ENCODE measurements around the gene AP5S1. TPM values are rescaled to one million over a fixed set of nuclear protein-coding genes. Genes with fewer than 3 reads are reported as not detected.

The AP5S1 gene
- total and polyA plus RNA-seq, 2 of the 13 experiments (the other 11 are each of a cell fraction or from before 2014, with no cell fraction given): 7.9 to 23.2 TPM

- TF ChIP-seq SIX4 (CRISPR knock-in tag; IDR thresholded peaks at IDR 0.05): peak; percentile 45; the same call in 1 of the 2 replicates
- no peak for TF ChIP-seq WIZ (CRISPR knock-in tag; IDR thresholded peaks at IDR 0.05)
- TF ChIP-seq FUBP1 (CRISPR knock-in tag; IDR thresholded peaks at IDR 0.05; ENCODE audit: borderline replicate concordance): peak; percentile 99; the same call in 1 of the 2 replicates
- TF ChIP-seq ZGPAT (CRISPR knock-in tag; IDR thresholded peaks at IDR 0.05): peak; percentile 99
- no peak for TF ChIP-seq ZNF703 (CRISPR knock-in tag; IDR thresholded peaks at IDR 0.05; ENCODE audit: borderline replicate concordance)
- TF ChIP-seq SAFB2 (CRISPR knock-in tag; IDR thresholded peaks at IDR 0.05; ENCODE audit: borderline replicate concordance, low read depth): no peak; the same call in 1 of the 2 replicates
- peak; percentile 69 for TF ChIP-seq PPARG (CRISPR knock-in tag; conservative IDR thresholded peaks at IDR 0.05)
- no peak for TF ChIP-seq MATR3 (CRISPR knock-in tag; IDR thresholded peaks at IDR 0.05)
- no peak for TF ChIP-seq ZNF20 (CRISPR knock-in tag; IDR thresholded peaks at IDR 0.05)
- TF ChIP-seq EEA1 (CRISPR knock-in tag; IDR thresholded peaks at IDR 0.05; ENCODE audit: borderline replicate concordance): no peak
- peak; percentile 95; the same call in 1 of the 2 replicates for TF ChIP-seq CBX5 (CRISPR knock-in tag; IDR thresholded peaks at IDR 0.05; ENCODE audit: borderline replicate concordance)
- TF ChIP-seq MNT (IDR thresholded peaks at IDR 0.05): peak; percentile 95
- TF ChIP-seq SMAD1 (CRISPR knock-in tag; IDR thresholded peaks at IDR 0.05; ENCODE audit: borderline replicate concordance, low read depth): no peak
- peak; percentile 55 for TF ChIP-seq PHF5A (CRISPR knock-in tag; IDR thresholded peaks at IDR 0.05; ENCODE audit: low read depth, unreplicated experiment)
- peak; percentile 88 for TF ChIP-seq RFXAP (CRISPR knock-in tag; IDR thresholded peaks at IDR 0.05; ENCODE audit: borderline replicate concordance)
- peak; percentile 99 for TF ChIP-seq NRL (CRISPR knock-in tag; IDR thresholded peaks at IDR 0.05; ENCODE audit: borderline replicate concordance)
- 0 out of 2 replicates have a peak, but pooled peaks have one; percentile 32 for TF ChIP-seq ZNF513 (CRISPR knock-in tag; conservative IDR thresholded peaks at IDR 0.05)
- TF ChIP-seq NONO (IDR thresholded peaks at IDR 0.05): no peak
- TF ChIP-seq NONO (CRISPR knock-in tag; conservative IDR thresholded peaks at IDR 0.05): peak; percentile 63; the same call in 1 of the 2 replicates
- no peak for TF ChIP-seq ZNF775 (CRISPR knock-in tag; IDR thresholded peaks at IDR 0.05; ENCODE audit: borderline replicate concordance)
- TF ChIP-seq ZNF619 (CRISPR knock-in tag; IDR thresholded peaks at IDR 0.05): no peak
- no peak for TF ChIP-seq SIN3A (IDR thresholded peaks at IDR 0.05; ENCODE audit: borderline replicate concordance, low read depth, low read length)
- TF ChIP-seq AKAP8 (CRISPR knock-in tag; IDR thresholded peaks at IDR 0.05): 0 out of 2 replicates have a peak, but pooled peaks have one; percentile 84
- no peak for TF ChIP-seq ZNF468 (CRISPR knock-in tag; IDR thresholded peaks at IDR 0.05)
These were observed 8.7 kb upstream of the AP5S1 start (continued) for GRCh38 chr20:3811467-3812258.

Data from HepG2 (cell line).